SK-N-MC (cell line): Measurements from ENCODE around the gene MDM4.

Experiments used
- EZH2 ChIP-seq: fragments of 200-600 bp; sonication (generic); IDR thresholded peaks from one replicate; pipeline ENCODE4 v1.6.1; 2017; ENCODE audit warnings: antibody characterized with exemption
- POLR2AphosphoS5 ChIP-seq: IDR thresholded peaks from 2 replicates; pipeline ENCODE4 v1.6.1; 2012; ENCODE audit warnings: mild to moderate bottlenecking, low read depth, low read length, borderline replicate concordance

DNA sequence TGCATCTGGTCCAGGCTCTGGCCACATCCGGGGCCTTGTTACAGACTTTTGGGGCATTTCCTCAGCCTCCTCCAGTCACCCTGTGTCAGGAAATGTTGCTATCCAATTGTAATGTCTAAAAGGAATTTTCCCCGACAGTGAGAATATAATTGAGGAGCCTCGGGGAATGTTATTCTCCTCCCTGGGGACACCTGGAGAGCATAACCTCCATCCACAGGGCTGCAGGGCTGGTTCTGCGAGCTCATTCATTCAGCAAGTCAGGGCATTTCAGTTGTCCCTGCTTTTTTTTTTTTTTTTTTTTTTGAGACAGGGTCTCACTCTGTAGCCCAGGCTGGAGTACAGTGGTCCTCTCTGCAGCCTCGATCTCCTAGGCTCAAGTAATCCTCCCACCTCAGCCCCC, 72.6 kb downstream of the MDM4 start:
- TF ChIP-seq POLR2AphosphoS5 (no peak), EZH2 (no peak)
